ENCODE results near the gene ACER1. TPM values are rescaled to one million over a fixed set of nuclear protein-coding genes. Genes with fewer than 3 reads are reported as not detected.
"Not testable (repeated sequence)": the region's sequence is repeated elsewhere in the genome, so short reads cannot be mapped to it uniquely, and the experiment has no call there.

The ACER1 gene
- total and polyA plus RNA-seq, 10 of the 15 experiments (the other 5 are each of a cell fraction or from before 2014, with no cell fraction given): not detected

GRCh38 chr19:6352381-6353165, 19.2 kb upstream of the ACER1 start (continued):
- TF ChIP-seq ZNF592 (IDR thresholded peaks at IDR 0.05) (no peak), POU2F2 (IDR thresholded peaks at IDR 0.05; ENCODE audit: borderline replicate concordance, low read depth, low read length) (no peak), RCOR1 (conservative IDR thresholded peaks at IDR 0.05; ENCODE audit: low read depth, low read length) (no peak), ATF7 (IDR thresholded peaks at IDR 0.05; ENCODE audit: low read depth) (no peak), SMAD5 (IDR thresholded peaks at IDR 0.05; ENCODE audit: low read depth) (no peak), POLR2A (IDR thresholded peaks at IDR 0.05; ENCODE audit: low read depth, low read length) (no peak), CBX3 (IDR thresholded peaks at IDR 0.05; ENCODE audit: borderline replicate concordance, low read depth) (no peak)

GRCh38 chr19:6350688-6351087, 17.3 kb upstream of the ACER1 start:
- SMC1A ChIA-PET (ENCODE audit: uncharacterized antibody, unreplicated experiment): no interaction called here

GRCh38 chr19:6349271-6349670, 15.9 kb upstream of the ACER1 start:
- H3K79me2 ChIP-seq (ENCODE audit: control insufficient read depth, insufficient read depth, low read length); FAIRE-seq; H3K4me1 ChIP-seq (ENCODE audit: control insufficient read depth, insufficient read depth, low read length); ATAC-seq; H4K20me1 ChIP-seq (ENCODE audit: control insufficient read depth, insufficient read depth); POLR2A ChIA-PET; H3K27me3 ChIP-seq (replicated peaks in 1 of 2; ENCODE audit: control insufficient read depth in 2 of 2, insufficient read depth in 2 of 2, low read length in 1 of 2); in situ Hi-C loops (cut with MboI); H3K9me3 ChIP-seq (replicated peaks; ENCODE audit: control insufficient read depth, insufficient read depth, low read length); H3K9ac ChIP-seq (ENCODE audit: control insufficient read depth, insufficient read depth, low read length); RAD21 ChIA-PET (ENCODE audit: unreplicated experiment); H3K36me3 ChIP-seq (ENCODE audit: control insufficient read depth in 2 of 2, insufficient read depth in 2 of 2, low read length in 1 of 2); intact Hi-C loops (cut with micrococcal nuclease; ENCODE audit: unreplicated experiment); BruUV-seq (replicated peaks); SMC1A ChIA-PET (ENCODE audit: uncharacterized antibody, unreplicated experiment); DNase-seq (ENCODE audit: low read depth, low spot score); H3K4me3 ChIP-seq; H2AFZ ChIP-seq (ENCODE audit: control insufficient read depth, low read depth, low read length); H3K4me2 ChIP-seq (ENCODE audit: control insufficient read depth, insufficient read depth); H3K27ac ChIP-seq (ENCODE audit: control insufficient read depth, insufficient read depth): not testable (repeated sequence)
- CTCF ChIA-PET: interaction anchor here (1.3 kb wide), 1 partner anchor 15 kb away, joined by 3 read pairs; no protein-coding TSS in a partner anchor
- 79% methylated on average over 2 of the region's 2 CpGs for WGBS (ENCODE audit: insufficient coverage, insufficient replicate concordance, low lambda C conversion rate, missing lambda C conversion rate)

More at GRCh38 chr19:6350688-6351087, 17.3 kb upstream of the ACER1 start:
- no peak overlapping the region for H3K4me3 ChIP-seq
- ATAC-seq (no peak), DNase-seq (ENCODE audit: low read depth, low spot score) (no peak), FAIRE-seq (no peak)
- H2AFZ ChIP-seq (ENCODE audit: control insufficient read depth, low read depth, low read length): no peak overlapping the region
- WGBS (ENCODE audit: insufficient coverage, insufficient replicate concordance, low lambda C conversion rate, missing lambda C conversion rate): 18% methylated on average over 2 of the region's 2 CpGs
- TF ChIP-seq YY1 (IDR thresholded peaks at IDR 0.05; ENCODE audit: low read depth, low read length): no peak
- TF ChIP-seq CREM (IDR thresholded peaks at IDR 0.05; ENCODE audit: low read depth): no peak
- TF ChIP-seq CHD1 (IDR thresholded peaks at IDR 0.05; ENCODE audit: low read depth, low read length): no peak
- no peak for TF ChIP-seq ZNF207 (IDR thresholded peaks at IDR 0.05; ENCODE audit: borderline replicate concordance)
- TF ChIP-seq NR2F1 (conservative IDR thresholded peaks at IDR 0.05): no peak
- no peak for TF ChIP-seq SUPT20H (IDR thresholded peaks at IDR 0.05; ENCODE audit: borderline replicate concordance, control insufficient read depth, low read depth, low read length)
- H3K36me3 ChIP-seq (ENCODE audit: control insufficient read depth in 2 of 2, insufficient read depth in 2 of 2, low read length in 1 of 2): no peaks in the 10 kb centered on the region
- no TSS peak for BruUV-seq (replicated peaks)
- no peak overlapping the region for H3K9ac ChIP-seq (ENCODE audit: control insufficient read depth, insufficient read depth, low read length)
- H3K27me3 ChIP-seq (replicated peaks in 1 of 2; ENCODE audit: control insufficient read depth in 2 of 2, insufficient read depth in 2 of 2, low read length in 1 of 2): no peaks in the 10 kb centered on the region
- H3K4me1 ChIP-seq (ENCODE audit: control insufficient read depth, insufficient read depth, low read length): no peaks in the 10 kb centered on the region
- ChIA-PET POLR2A (no interaction called here), RAD21 (ENCODE audit: unreplicated experiment) (no interaction called here), CTCF (no interaction called here)
- H3K27ac ChIP-seq (ENCODE audit: control insufficient read depth, insufficient read depth): no peak overlapping the region
- no peaks in the 10 kb centered on the region for H4K20me1 ChIP-seq (ENCODE audit: control insufficient read depth, insufficient read depth)
- H3K4me2 ChIP-seq (ENCODE audit: control insufficient read depth, insufficient read depth): no peak overlapping the region
- in situ Hi-C loops (cut with MboI) (no loop called here), intact Hi-C loops (cut with micrococcal nuclease; ENCODE audit: unreplicated experiment) (no loop called here)
- no peaks in the 10 kb centered on the region; the same call in 2 of the 3 replicates for H3K9me3 ChIP-seq (replicated peaks; ENCODE audit: control insufficient read depth, insufficient read depth, low read length)
- no peaks in the 10 kb centered on the region for H3K79me2 ChIP-seq (ENCODE audit: control insufficient read depth, insufficient read depth, low read length)
